Neural cell (in vitro differentiated cells): ENCODE results near the gene UBE2V1.

Experiments
- CTCF ChIP-seq: fragments of 450-650 bp; IDR thresholded peaks from 2 replicates; pipeline ENCODE4 v1.5.1; 2014; ENCODE audit warnings: antibody characterized with exemption, mild to moderate bottlenecking, moderate library complexity; ENCODE audit not compliant: poor library complexity, severe bottlenecking
- MXI1 ChIP-seq: fragments of 450-650 bp; conservative IDR thresholded peaks from 2 replicates; pipeline ENCODE4 v1.6.1; 2014; ENCODE audit warnings: antibody characterized with exemption, mild to moderate bottlenecking; ENCODE audit not compliant: poor library complexity, severe bottlenecking
- RAD21 ChIP-seq: fragments of 450-650 bp; conservative IDR thresholded peaks from 2 replicates; pipeline ENCODE4 v1.6.1; 2014; ENCODE audit warnings: antibody characterized with exemption, mild to moderate bottlenecking, moderate library complexity
- TAF1 ChIP-seq: IDR thresholded peaks from 2 replicates; pipeline ENCODE4 v1.6.1; 2012; ENCODE audit warnings: low read depth
- TF ChIP-seq, protein P1 (sequence below): IDR thresholded peaks from 2 replicates; pipeline ENCODE4 v1.6.1; 2012; ENCODE audit warnings: borderline replicate concordance

DNA sequence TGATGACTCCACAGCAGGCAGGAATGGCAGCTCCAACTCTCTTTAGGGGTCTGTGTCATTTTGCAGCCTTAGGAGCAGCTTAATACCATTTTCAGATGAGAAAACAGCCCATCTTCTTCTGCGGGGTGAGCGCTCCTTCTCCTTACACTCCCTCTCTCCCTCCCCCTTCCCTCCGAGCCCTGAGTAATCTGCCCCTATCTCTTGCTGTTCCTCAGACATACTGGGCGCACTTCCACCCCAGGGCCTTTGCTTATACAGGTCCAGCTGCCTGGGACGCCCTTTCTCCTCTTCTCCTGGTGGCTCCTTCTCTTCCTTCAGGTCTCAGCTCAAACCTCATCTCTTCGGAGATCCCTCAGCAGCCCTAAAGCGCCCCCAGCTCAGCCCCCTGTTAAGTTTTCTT, 75.4 kb downstream of the UBE2V1 start:
- no peak for TF ChIP-seq TAF1
- no peak for TF ChIP-seq CTCF
- TF ChIP-seq, protein P1, sequence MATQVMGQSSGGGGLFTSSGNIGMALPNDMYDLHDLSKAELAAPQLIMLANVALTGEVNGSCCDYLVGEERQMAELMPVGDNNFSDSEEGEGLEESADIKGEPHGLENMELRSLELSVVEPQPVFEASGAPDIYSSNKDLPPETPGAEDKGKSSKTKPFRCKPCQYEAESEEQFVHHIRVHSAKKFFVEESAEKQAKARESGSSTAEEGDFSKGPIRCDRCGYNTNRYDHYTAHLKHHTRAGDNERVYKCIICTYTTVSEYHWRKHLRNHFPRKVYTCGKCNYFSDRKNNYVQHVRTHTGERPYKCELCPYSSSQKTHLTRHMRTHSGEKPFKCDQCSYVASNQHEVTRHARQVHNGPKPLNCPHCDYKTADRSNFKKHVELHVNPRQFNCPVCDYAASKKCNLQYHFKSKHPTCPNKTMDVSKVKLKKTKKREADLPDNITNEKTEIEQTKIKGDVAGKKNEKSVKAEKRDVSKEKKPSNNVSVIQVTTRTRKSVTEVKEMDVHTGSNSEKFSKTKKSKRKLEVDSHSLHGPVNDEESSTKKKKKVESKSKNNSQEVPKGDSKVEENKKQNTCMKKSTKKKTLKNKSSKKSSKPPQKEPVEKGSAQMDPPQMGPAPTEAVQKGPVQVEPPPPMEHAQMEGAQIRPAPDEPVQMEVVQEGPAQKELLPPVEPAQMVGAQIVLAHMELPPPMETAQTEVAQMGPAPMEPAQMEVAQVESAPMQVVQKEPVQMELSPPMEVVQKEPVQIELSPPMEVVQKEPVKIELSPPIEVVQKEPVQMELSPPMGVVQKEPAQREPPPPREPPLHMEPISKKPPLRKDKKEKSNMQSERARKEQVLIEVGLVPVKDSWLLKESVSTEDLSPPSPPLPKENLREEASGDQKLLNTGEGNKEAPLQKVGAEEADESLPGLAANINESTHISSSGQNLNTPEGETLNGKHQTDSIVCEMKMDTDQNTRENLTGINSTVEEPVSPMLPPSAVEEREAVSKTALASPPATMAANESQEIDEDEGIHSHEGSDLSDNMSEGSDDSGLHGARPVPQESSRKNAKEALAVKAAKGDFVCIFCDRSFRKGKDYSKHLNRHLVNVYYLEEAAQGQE: no peak
- no peak for TF ChIP-seq RAD21
- TF ChIP-seq MXI1: no peak
